ENCODE data around the gene RPP40.

RPP40 gene

DNA sequence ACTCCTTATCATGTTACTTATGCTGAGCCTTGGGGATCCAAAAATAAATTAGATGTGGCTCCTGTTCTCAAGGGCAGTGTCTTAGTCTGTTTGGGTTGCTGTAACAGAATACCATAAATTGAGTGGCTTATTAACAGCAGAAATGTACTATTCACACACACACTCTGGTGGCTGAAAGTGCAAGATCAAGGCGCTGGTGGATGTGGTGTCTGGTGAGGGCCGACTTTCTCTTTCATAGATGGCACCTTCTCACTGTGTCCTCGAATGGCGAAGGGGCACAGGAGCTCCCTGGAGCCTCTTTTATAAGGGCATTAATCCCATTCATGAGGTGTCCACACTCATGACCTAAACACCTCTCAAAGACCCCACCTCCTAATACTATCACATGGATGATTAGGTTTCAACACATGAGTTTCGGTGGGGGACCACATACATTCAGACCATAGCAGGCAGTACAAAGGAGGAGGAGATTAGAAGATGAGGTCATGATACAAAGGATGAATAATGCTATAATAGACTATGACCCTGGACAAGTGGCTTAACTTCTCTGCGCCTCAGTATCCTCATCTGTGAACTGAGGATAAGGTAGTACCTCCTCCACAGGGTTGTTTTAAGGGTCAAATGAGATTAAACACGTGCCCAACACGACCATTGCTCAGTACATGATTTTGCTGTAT is 34.1 kb downstream of the RPP40 start:
- DNase-seq (ENCODE audit: low spot score) = no peak

DNA sequence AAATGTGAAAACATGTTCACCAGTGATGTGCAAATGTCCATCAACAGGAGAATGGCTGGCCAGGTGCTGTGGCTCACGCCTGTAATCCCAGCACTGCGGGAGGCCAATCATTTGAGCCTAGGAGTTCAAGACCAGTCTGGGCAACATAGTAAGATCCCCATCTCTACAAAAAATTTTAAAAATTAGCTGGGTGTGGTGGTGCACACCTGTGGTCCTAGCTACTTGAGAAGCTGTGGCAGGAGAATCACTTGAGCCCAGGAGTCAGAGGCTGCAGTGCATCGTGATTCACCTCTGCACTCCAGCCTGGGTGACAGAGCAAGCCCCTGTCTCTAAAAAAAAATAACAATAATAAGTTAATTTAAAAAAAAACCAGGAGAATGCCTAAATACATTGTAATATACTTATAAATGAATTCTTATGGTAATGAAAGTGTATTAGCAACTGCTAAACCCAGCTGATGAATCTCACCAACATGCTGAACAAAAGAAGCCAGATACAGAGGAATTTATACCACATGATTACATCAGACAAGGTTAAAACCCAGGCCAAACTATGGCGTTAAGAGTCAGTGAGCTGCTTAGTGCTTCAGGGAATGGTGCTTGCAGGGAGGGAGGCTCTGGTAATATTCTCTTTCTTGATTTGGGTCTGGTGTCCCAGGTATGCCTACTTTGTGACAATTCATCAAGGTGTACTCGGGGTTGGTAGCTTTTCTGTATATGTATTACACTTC is 36.4 kb downstream of the RPP40 start:
- DNase-seq (ENCODE audit: low spot score) = no peak

DNA sequence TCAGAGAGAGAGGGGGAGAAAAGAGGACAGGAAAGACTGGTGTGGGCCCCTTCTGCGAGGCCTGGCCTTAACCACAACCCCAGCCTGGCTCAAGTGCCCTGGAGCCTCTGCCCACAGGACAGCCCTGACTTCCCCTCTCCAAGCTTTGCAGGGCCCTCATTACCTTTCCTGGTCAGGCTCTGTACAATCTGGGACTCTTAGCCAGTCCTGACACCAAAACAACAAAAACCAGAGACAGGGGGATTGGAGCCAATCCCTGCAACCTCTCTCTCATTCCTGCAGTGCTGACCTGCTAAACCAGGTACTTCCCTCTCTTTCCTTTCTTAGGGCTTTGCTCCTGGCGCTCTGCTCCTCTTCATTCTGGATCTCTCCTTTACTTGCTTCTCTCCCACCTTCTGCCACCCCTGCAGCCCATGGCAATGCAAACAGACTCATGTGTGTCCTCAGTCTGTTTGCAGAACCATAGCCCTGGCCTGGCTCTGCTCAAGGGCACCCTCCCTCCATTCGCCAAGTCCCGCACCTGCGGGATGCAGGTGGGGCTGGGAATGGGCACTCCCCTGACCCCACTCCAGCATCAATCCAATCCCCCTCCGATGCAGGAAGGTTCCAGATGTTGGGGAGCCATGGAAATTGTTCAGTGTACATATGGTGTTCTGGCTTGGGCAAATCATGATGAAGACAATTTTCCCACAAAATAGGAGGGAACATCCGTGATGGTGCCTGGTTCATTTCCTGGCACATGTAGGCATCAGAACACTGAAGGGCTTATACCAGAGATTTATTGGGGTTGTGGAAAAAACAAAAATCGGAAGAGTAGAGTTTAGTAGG is 38.1 kb downstream of the RPP40 start:
- no peak for DNase-seq (ENCODE audit: low spot score)

DNA sequence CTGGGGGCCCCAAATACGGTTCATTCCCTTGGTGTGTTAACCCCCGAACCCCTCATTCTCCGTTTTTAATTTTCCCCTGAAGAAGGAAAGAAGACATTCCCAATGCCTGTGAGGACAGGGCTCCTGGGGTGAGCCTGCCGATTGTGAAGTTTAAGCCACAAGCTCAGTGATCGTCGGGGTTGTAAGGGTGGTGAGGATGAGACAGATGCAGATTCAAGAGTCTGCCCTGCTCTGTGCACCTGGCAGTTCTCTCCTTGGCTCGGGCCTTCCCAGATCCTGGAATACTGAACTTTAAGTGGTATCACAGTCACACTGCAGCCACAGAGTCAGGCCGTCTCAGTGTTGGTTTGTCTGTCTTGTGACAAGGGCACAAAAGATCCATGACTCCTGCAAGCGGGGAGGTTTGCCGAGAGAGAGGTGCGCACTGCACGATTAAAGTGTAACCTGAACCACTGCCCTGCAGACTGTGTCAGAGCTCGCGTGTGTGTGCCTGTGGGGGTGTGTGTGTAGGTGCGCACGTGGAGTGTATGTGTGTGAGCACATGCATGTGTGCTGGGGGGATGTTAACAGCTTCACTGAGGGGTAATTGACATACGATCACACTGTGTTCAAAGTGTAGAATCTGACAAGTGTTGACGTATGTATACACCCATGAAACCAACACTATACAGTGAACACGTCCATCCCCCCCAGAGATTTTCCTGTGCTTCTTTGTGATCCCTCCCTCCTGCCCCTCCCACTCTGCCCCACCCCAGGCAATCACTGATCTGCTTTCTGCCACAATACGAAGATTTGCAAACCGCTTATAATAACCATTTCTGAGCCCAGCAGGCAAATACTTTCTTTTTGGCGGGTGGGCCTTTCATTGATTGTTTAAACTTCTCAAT is 38.9 kb downstream of the RPP40 start:
- DNase-seq (ENCODE audit: low spot score) = no peak

DNA sequence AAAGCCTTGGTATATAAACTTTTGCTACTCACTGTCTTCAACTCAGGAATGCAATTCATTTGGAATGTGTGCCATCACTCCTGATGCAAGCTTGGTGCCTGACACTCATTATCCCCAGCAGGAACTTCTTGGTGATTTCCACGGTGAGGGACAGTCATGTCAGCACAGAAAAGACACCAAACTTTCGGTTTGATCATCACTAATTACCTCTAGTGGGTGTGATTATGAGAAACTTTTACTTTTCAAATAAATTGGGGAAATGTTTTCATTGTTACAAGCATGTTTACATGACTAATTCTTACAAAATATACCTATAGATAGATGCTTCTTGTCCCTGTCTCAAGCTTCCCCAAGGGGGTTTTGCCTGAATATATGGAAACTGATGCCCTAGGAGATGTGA is 40.9 kb downstream of the RPP40 start:
- DNase-seq (ENCODE audit: low spot score) = no peak

DNA sequence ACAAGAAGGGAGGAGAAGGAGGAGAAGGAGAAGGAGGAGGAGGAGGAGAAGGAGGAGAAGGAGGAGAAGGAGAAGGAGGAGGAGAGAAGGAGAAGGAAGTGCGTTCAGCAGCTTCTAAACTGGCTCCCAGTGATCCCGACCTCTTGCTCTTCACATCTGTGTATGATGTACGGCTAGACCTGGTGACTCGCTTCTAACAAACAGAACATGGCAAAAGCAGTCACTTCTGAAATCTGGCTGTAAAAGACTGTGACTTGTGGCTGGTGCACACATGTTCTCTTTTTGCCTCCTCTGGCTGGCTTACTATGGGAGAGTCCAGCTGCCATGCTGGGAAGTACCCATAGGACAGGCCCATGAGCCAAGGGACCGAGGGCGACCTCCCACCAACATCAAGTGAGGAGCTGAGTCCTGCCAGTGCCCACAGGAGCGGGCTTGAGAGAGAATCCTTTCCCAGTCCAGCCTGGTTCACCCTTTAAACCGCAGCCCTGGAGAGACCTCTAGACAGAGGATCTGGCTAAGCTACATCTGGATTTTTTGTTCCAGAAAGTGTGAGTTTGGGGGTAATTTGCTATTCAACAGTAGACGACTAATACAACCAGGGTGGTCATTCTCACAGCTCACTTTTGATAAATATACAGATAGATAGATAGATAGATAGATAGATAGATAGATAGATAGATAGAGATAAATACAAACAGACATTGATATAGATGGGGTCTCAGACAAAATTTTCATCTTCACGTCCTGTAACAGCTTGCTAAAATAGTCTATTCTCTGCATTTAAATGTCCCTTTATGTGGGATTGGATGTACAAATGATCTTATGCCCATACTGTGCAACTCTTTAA is 42.3 kb downstream of the RPP40 start:
- no peak for DNase-seq (ENCODE audit: low spot score)

DNA sequence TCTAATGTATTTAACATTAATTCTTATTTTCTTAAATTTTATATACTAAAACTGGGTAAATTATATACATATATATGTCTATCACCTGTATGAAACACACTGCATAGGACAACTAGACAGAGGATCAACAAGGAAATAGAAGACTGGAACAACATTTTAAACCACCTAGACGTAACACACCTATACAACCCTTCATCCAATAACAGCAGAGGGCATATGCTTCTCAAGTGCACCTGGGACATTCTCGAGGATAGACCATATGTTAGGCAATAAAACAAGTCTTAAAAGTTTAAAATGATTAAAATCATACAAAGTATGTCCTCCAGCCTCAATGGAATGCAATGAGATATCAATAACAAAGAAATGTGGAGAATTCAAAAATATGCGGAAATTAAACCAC is 45.2 kb downstream of the RPP40 start:
- DNase-seq (ENCODE audit: low spot score) = no peak

DNA sequence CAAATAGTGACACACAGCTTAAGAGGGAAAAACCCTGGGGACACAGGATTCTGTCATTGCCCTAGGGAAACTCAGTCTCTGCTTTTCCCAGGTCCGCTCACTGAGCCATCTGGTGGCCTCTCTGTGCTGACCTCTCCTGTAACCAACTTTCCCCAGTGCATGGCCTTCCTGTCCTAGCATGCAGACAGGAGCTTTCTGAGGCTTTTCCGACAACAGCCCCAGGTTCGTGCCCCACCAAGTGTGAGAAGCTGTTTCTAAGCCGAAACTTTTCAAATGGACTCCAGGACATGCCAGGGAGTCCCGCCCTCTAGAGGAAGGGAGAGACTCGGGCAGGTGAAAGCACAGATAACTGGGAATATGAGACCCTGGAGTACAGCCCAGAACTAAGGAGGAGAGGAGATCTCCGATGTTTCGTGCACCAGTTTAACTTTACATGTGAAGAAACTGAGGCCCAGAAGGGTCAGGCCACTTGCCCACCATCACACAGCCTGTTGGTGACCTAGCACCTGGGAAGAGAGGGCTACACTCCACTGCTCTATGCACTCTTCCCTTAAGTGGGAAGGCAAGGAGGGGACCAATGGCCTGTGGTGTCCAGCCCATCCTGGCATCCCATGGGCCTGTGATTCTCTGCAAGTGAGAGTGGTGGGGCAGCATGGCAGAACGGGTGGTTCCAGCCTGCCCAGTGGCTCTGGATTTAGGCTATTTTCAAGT is 46.2 kb downstream of the RPP40 start:
- no peak for DNase-seq (ENCODE audit: low spot score)

DNA sequence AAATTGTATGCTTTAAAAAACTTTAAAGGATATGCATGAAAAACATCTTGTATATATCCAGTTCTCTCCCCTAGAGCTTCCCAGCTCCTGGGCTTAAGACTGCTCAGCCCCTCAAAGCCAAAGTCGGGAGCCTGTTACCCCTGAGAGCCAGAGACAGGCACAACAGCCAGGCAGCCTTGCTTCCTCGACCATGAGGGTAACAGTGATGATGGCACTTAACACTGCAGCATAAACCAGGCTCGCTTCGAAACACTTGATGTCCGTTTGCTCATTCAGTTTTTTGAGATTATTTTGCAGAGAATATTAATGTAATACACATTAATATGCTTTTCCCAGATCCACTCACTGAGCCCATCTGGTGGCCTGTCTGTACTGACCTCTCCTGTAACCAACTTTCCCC is 47.2 kb downstream of the RPP40 start:
- no peak for DNase-seq (ENCODE audit: low spot score)

DNA sequence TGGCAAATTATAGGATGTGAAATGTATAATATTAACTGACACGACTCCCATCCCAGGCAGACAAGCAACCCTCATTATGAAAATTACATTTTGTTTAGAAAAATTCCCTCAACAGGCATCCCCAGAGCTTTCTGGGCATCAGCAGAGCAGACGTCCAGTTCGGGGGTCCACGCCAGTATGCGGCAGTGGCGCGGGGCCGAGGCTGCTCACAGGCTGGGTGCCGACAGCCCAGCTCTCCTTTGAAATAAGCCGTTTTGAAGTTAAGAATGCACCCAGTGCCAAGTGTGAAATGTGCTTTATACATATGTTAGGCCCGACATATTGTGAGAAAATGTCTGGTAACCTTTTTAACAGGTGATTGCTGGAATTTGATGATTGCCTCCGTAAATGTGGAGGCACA is 50.4 kb downstream of the RPP40 start:
- DNase-seq (ENCODE audit: low spot score) = no peak

DNA sequence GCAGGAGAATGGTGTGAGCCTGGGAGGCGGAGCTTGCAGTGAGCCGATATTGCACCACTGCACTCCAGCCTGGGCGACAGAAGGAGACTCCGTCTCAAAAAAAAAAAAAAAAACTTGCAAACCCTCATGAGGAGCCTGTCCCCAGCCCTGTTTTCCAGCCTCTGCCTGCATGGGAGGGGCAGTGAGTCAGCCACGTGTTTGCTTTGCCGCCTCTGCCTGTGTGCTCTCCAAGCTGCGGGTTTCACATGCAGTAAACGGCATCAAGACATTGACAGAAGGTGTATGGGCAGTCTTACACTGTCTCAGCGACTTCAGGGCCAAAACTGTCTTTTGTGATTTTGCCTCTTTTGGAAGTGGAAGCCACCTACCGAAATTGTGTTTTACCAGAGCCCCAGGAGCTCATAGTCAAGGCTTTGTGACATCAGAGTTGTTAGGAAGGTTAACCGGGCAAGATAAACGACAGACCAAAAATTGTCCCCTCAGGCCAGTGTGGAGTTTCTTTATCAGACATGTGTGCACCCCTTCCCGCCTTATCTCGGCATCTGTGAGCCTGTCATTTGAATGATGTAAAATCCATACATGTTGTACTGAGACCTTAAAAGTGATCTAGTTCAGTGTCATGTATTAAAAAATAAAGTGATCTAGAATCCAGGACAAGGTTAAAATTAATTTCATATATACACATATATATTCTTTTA is 52.9 kb downstream of the RPP40 start:
- no peak for DNase-seq (ENCODE audit: low spot score)

DNA sequence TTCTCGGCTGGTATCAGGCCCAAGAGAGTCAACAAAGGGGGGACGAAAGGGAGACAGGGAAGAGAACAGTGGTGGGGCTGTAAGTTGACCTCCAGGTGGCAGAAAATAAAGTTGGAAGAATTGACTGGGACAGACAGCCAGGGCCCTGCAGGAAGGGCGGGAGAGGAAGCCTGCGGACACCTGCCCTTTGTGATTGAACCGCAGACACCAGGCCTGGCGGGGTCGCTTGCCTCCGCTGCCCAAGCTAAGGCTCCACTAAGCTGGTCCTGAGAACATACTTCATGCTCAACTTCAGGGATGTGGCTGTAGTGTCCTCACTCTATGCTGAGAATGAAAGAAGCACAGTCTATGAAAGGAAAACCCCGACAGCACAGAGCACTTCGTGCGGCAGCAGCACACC is 53.8 kb downstream of the RPP40 start:
- no peak for DNase-seq (ENCODE audit: low spot score)

DNA sequence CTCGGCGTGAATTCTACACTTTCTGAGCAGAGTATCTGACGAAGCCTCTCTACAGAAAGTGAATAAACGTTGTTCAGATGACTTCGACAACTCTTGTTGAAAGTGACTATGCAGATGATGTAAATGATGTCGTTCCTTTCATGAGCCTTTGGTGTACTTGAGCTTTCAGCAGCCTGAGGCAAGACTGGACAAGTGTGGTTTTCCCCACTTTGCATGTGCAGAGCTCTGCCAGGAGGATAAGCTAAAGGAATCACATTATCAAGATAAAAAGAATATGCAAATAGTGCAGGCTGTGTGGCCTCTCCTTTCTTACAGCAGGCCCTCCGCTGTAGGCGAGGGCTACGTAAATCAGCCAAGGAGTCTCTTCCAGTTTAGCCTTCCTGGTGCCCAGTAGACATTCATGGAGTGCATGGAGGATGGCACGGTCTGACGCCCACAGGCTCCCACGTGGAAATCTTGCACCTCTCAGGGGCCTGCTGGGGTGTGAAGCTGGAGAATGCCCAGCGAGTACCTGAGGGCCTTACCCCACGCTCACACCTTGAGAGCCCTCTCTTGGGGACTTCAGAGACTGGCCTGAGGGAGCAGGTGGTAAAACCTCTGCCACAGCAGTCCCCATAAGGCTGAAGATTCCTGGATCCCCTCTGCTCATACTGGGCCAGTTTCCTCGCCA is 54.9 kb downstream of the RPP40 start:
- DNase-seq (ENCODE audit: low spot score) = no peak

DNA sequence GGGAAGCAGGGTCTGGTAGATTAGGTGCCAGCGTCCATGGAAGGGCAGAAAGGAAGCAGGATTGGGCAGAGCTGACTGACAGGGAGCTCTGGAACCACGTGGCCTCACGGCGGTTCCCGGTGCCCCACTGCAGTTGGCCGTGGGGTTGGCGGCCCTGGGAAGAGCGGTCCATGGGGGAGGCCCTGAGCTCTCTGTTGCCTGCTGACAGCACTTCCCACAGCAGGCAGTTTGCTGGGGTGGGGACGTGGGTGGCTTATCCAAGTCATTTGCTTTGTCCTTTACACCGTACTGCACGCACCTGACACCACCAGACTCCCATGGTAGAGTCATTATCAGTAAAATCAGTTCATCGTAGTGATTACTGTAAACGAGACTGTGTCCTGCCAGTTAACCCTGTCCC is 56.1 kb downstream of the RPP40 start:
- DNase-seq (ENCODE audit: low spot score) = no peak

DNA sequence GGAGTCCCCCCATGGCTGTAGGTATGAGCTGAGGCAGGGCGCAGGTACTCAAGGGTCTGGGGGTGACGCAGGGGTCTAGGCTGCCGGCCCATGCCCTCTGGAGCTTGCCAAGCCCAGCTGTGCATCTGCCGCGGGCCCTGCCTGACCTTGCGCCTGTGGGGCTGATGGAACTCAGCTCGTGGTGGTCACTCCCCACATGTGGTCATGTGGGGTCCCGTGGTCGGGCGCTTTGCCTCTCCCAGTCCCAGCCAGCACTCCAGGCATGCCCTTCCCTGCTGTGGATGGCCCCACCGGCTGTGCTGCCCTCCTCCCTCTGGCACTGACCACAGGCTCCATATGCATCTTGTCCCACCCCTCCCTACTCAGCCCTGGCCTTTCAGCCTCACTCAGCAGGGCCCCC is 57.3 kb downstream of the RPP40 start:
- no peak for DNase-seq (ENCODE audit: low spot score)

Data from kidney capillary endothelial cell (primary cell).